HepG2 (cell line): ENCODE data around the gene MAN2A2. TPM values are rescaled to one million over a fixed set of nuclear protein-coding genes. Genes with fewer than 3 reads are reported as not detected.

Experiments used
- FOXC1 ChIP-seq: sonication (generic); formaldehyde crosslinking; IDR thresholded peaks from 2 replicates; pipeline ENCODE4 v1.8.0; 2022; ENCODE audit warnings: mild to moderate bottlenecking, missing genetic modification reagents, borderline replicate concordance
- GLI4 ChIP-seq: sonication (generic); formaldehyde crosslinking; IDR thresholded peaks from 2 replicates; pipeline ENCODE4 v1.5.1; 2020; ENCODE audit warnings: missing genetic modification reagents, mild to moderate bottlenecking, moderate library complexity, borderline replicate concordance
- MYPOP ChIP-seq: sonication (generic); formaldehyde crosslinking; IDR thresholded peaks from 2 replicates; pipeline ENCODE4 v1.8.1; 2023; ENCODE audit warnings: mild to moderate bottlenecking, moderate library complexity, missing genetic modification reagents
- NFIC ChIP-seq: IDR thresholded peaks from 2 replicates; pipeline ENCODE4 v1.6.1; 2012; ENCODE audit warnings: mild to moderate bottlenecking, low read length, inconsistent platforms
- NFKB2 ChIP-seq: sonication (generic); formaldehyde crosslinking; IDR thresholded peaks from 2 replicates; pipeline ENCODE4 v1.4.0; 2020; ENCODE audit warnings: missing genetic modification reagents, borderline replicate concordance
- NFYB ChIP-seq: sonication (generic); formaldehyde crosslinking; IDR thresholded peaks from 2 replicates; pipeline ENCODE4 v1.4.0; 2020; ENCODE audit warnings: missing genetic modification reagents
- STAT6 ChIP-seq: sonication (generic); formaldehyde crosslinking; IDR thresholded peaks from 2 replicates; pipeline ENCODE4 v1.4.0; 2020; ENCODE audit warnings: missing genetic modification reagents, mild to moderate bottlenecking, borderline replicate concordance
- ZBTB33 ChIP-seq: sonication (generic); formaldehyde crosslinking; IDR thresholded peaks from 2 replicates; pipeline ENCODE4 v1.4.0; 2020; ENCODE audit warnings: missing genetic modification reagents
- ZNF343 ChIP-seq: sonication (generic); formaldehyde crosslinking; IDR thresholded peaks from 2 replicates; pipeline ENCODE4 v1.4.0; 2020; ENCODE audit warnings: mild to moderate bottlenecking, missing genetic modification reagents
- ZNF362 ChIP-seq: sonication (generic); formaldehyde crosslinking; IDR thresholded peaks from 2 replicates; pipeline ENCODE4 v1.4.0; 2020; ENCODE audit warnings: missing genetic modification reagents, mild to moderate bottlenecking, borderline replicate concordance
- ZNF720 ChIP-seq: sonication (generic); formaldehyde crosslinking; IDR thresholded peaks from 2 replicates; pipeline ENCODE4 v1.4.0; 2020; ENCODE audit warnings: missing genetic modification reagents
- ZNF878 ChIP-seq: sonication (generic); formaldehyde crosslinking; IDR thresholded peaks from 2 replicates; pipeline ENCODE4 v1.8.1; 2023; ENCODE audit warnings: mild to moderate bottlenecking, missing genetic modification reagents, moderate library complexity
- polyA plus RNA-seq, 8 experiments: library from polyadenylated mRNA; depleted of rRNA in 3 of 8; stranded (reverse) in 7 of 8; unstranded in 1 of 8; fragments of >200 nt; fragmentation: Illumina TruSeq in 4 of 8; extraction: Trizol in 4 of 8; gene quantifications; 2 replicates each; pipeline versions ENCODE4 v1.2.1 to v1.2.3, GENCODE V29; 2011 to 2016; ENCODE audit warnings: low read depth in 4 of 8, missing spikeins in 1 of 8, mixed read lengths in 1 of 8; ENCODE audit not compliant: insufficient read depth in 1 of 8
- total RNA-seq, 5 experiments: library from RNA; depleted of rRNA; stranded (reverse); fragments of >200 nt; fragmentation: Illumina TruSeq; extraction: Trizol; gene quantifications; 2 replicates each; pipeline ENCODE4 v1.2.3, GENCODE V29; 2016; ENCODE audit warnings: low read depth in 1 of 5

MAN2A2 gene
- total and polyA plus RNA-seq, 2 of the 13 experiments (the other 11 are each of a cell fraction or from before 2014, with no cell fraction given) = 17.5 to 51.5 TPM

GRCh38 chr15:90893175-90894090 is 9.7 kb upstream of the MAN2A2 start (continued):
- TF ChIP-seq GLI4 = no peak
- no peak for TF ChIP-seq STAT6 (CRISPR knock-in tag)
- no peak for TF ChIP-seq NFYB (CRISPR knock-in tag)
- TF ChIP-seq ZNF343 (CRISPR knock-in tag) = no peak
- no peak for TF ChIP-seq ZNF720 (CRISPR knock-in tag)
- TF ChIP-seq ZNF362 (CRISPR knock-in tag) = no peak
- no peak for TF ChIP-seq MYPOP (CRISPR knock-in tag)
- TF ChIP-seq ZBTB33 (CRISPR knock-in tag) = peak; percentile 78
- no peak for TF ChIP-seq ZNF878 (CRISPR knock-in tag)
- no peak for TF ChIP-seq NFIC
- no peak for TF ChIP-seq NFKB2 (CRISPR knock-in tag)
- peak; percentile 48; the same call in 1 of the 2 replicates for TF ChIP-seq FOXC1 (CRISPR knock-in tag)
